ENCODE data around the gene LMNTD2. TPM values are rescaled to one million over a fixed set of nuclear protein-coding genes. Genes with fewer than 3 reads are reported as not detected.
A peak's percentile ranks its signal among the peaks of the same experiment; 100 is the strongest.

The LMNTD2 gene
- total and polyA plus RNA-seq, 2 of the 13 experiments (the other 11 are each of a cell fraction or from before 2014, with no cell fraction given): 1.1 to 3.1 TPM

DNA sequence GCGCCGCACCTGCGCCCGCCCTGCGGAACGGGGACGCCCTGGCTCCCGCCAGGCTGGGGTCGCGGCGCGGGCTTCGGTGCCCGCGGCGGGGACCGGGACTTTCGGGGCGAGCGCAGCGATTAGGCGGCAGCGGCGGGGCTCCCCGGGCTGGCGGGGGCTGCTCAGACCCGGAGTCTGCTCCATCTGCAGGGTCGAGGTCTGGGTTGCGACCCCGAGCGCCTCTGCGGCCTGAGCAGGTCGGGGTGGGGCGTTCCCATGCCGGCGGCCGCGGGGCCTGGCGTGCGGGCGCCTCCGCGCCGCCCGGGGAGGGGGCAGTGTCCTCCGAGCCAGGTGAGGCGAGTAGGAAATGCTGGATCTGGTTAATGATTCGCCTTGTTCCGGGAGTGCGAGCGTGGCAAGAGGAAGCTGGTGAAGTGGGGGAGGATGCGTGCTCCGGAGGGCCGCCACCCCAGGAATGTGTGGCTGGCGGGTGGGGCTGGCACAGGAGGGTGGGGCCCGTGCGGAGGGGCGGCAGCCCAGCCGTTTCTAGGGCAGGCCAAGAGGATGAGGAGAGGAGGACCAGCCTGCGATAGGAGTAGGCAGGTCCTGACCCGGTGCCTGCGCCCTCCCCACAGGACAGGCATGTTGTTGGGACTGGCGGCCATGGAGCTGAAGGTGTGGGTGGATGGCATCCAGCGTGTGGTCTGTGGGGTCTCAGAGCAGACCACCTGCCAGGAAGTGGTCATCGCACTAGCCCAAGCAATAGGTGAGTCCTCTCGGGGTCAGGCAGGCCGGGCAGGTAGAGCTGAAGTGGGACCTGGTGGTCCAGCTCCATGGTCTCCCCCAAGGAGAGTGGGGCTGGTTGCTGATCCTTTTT lies 838 bp upstream of the LMNTD2 start (continued):
- TF ChIP-seq, protein P1, sequence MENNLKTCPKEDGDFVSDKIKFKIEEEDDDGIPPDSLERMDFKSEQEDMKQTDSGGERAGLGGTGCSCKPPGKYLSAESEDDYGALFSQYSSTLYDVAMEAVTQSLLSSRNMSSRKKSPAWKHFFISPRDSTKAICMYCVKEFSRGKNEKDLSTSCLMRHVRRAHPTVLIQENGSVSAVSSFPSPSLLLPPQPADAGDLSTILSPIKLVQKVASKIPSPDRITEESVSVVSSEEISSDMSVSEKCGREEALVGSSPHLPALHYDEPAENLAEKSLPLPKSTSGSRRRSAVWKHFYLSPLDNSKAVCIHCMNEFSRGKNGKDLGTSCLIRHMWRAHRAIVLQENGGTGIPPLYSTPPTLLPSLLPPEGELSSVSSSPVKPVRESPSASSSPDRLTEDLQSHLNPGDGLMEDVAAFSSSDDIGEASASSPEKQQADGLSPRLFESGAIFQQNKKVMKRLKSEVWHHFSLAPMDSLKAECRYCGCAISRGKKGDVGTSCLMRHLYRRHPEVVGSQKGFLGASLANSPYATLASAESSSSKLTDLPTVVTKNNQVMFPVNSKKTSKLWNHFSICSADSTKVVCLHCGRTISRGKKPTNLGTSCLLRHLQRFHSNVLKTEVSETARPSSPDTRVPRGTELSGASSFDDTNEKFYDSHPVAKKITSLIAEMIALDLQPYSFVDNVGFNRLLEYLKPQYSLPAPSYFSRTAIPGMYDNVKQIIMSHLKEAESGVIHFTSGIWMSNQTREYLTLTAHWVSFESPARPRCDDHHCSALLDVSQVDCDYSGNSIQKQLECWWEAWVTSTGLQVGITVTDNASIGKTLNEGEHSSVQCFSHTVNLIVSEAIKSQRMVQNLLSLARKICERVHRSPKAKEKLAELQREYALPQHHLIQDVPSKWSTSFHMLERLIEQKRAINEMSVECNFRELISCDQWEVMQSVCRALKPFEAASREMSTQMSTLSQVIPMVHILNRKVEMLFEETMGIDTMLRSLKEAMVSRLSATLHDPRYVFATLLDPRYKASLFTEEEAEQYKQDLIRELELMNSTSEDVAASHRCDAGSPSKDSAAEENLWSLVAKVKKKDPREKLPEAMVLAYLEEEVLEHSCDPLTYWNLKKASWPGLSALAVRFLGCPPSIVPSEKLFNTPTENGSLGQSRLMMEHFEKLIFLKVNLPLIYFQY (CRISPR knock-in tag; IDR thresholded peaks at IDR 0.05; ENCODE audit: borderline replicate concordance): no peak
- TF ChIP-seq, protein P2, sequence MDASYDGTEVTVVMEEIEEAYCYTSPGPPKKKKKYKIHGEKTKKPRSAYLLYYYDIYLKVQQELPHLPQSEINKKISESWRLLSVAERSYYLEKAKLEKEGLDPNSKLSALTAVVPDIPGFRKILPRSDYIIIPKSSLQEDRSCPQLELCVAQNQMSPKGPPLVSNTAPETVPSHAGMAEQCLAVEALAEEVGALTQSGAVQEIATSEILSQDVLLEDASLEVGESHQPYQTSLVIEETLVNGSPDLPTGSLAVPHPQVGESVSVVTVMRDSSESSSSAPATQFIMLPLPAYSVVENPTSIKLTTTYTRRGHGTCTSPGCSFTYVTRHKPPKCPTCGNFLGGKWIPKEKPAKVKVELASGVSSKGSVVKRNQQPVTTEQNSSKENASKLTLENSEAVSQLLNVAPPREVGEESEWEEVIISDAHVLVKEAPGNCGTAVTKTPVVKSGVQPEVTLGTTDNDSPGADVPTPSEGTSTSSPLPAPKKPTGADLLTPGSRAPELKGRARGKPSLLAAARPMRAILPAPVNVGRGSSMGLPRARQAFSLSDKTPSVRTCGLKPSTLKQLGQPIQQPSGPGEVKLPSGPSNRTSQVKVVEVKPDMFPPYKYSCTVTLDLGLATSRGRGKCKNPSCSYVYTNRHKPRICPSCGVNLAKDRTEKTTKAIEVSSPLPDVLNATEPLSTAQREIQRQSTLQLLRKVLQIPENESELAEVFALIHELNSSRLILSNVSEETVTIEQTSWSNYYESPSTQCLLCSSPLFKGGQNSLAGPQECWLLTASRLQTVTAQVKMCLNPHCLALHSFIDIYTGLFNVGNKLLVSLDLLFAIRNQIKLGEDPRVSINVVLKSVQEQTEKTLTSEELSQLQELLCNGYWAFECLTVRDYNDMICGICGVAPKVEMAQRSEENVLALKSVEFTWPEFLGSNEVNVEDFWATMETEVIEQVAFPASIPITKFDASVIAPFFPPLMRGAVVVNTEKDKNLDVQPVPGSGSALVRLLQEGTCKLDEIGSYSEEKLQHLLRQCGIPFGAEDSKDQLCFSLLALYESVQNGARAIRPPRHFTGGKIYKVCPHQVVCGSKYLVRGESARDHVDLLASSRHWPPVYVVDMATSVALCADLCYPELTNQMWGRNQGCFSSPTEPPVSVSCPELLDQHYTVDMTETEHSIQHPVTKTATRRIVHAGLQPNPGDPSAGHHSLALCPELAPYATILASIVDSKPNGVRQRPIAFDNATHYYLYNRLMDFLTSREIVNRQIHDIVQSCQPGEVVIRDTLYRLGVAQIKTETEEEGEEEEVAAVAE (CRISPR knock-in tag; IDR thresholded peaks at IDR 0.05; ENCODE audit: borderline replicate concordance): 0 out of 2 replicates have a peak, but pooled peaks have one; percentile 14
- TF ChIP-seq CENPT (CRISPR knock-in tag; IDR thresholded peaks at IDR 0.05; ENCODE audit: low read depth): no peak
- no peak for TF ChIP-seq ZSCAN12 (CRISPR knock-in tag; IDR thresholded peaks at IDR 0.05)
- no peak for TF ChIP-seq SIN3B (IDR thresholded peaks at IDR 0.05; ENCODE audit: low read length)
- TF ChIP-seq RAD21 (CRISPR knock-in tag; IDR thresholded peaks at IDR 0.05): peak; percentile 31; the same call in 1 of the 2 replicates
- no peak for TF ChIP-seq ZSCAN21 (CRISPR knock-in tag; IDR thresholded peaks at IDR 0.05; ENCODE audit: borderline replicate concordance)
- TF ChIP-seq ZBTB7B (CRISPR knock-in tag; IDR thresholded peaks at IDR 0.05): peak; percentile 41; the same call in 1 of the 2 replicates
- TF ChIP-seq ZNF703 (CRISPR knock-in tag; IDR thresholded peaks at IDR 0.05; ENCODE audit: borderline replicate concordance): no peak
- TF ChIP-seq ZBTB33 (CRISPR knock-in tag; IDR thresholded peaks at IDR 0.05): no peak
- TF ChIP-seq ZNF567 (CRISPR knock-in tag; IDR thresholded peaks at IDR 0.05; ENCODE audit: borderline replicate concordance): no peak
- no peak for TF ChIP-seq GFI1 (CRISPR knock-in tag; IDR thresholded peaks at IDR 0.05; ENCODE audit: borderline replicate concordance)
- TF ChIP-seq ZFP36L1 (CRISPR knock-in tag; IDR thresholded peaks at IDR 0.05): no peak
- TF ChIP-seq, protein P3, sequence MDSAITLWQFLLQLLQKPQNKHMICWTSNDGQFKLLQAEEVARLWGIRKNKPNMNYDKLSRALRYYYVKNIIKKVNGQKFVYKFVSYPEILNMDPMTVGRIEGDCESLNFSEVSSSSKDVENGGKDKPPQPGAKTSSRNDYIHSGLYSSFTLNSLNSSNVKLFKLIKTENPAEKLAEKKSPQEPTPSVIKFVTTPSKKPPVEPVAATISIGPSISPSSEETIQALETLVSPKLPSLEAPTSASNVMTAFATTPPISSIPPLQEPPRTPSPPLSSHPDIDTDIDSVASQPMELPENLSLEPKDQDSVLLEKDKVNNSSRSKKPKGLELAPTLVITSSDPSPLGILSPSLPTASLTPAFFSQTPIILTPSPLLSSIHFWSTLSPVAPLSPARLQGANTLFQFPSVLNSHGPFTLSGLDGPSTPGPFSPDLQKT (CRISPR knock-in tag; IDR thresholded peaks at IDR 0.05; ENCODE audit: borderline replicate concordance): no peak
- TF ChIP-seq, protein P4, sequence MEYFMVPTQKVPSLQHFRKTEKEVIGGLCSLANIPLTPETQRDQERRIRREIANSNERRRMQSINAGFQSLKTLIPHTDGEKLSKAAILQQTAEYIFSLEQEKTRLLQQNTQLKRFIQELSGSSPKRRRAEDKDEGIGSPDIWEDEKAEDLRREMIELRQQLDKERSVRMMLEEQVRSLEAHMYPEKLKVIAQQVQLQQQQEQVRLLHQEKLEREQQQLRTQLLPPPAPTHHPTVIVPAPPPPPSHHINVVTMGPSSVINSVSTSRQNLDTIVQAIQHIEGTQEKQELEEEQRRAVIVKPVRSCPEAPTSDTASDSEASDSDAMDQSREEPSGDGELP (IDR thresholded peaks at IDR 0.05; ENCODE audit: borderline replicate concordance, low read depth): peak; percentile 68; the same call in 1 of the 2 replicates

Measured in HepG2 (cell line).